GM12878 (cell line): ENCODE results near the gene GJB4. TPM values are rescaled to one million over a fixed set of nuclear protein-coding genes. Genes with fewer than 3 reads are reported as not detected.

ENCODE experiments used
- ATAC-seq: fragments of 200-7000 bp; cut with Tn5 transposase; 3 replicates; pipeline ENCODE4 v1.9.1; 2020; ENCODE audit warnings: mild to moderate bottlenecking, moderate library complexity
- BruUV-seq: library from RNA; stranded (reverse); fragments of 400-500 nt; replicated peaks from 2 replicates; lab custom pipeline; 2021; lab: Mats Ljungman, UMichigan
- CTCF ChIA-PET: fragments of 300-600 bp; sonication (Branson Sonifier 250); formaldehyde crosslinking; extraction: SDS; loops from one replicate; lab custom pipeline; 2021; ENCODE audit warnings: inconsistent platforms; lab: Yijun Ruan, JAX
- POLR2A ChIA-PET: fragments of 350-600 bp; formaldehyde crosslinking; extraction: SDS; loops from one replicate; lab custom pipeline; 2021; ENCODE audit warnings: inconsistent platforms; lab: Charles Lee
- RAD21 ChIA-PET: fragments of 300-600 bp; sonication (Branson Sonifier 250); formaldehyde crosslinking; loops from one replicate; lab custom pipeline; 2023; ENCODE audit warnings: antibody characterized with exemption; ENCODE audit not compliant: unreplicated experiment; lab: Charles Lee
- SMC1A ChIA-PET: fragments of 300-600 bp; sonication (Branson Sonifier 250); formaldehyde crosslinking; loops from one replicate; lab custom pipeline; 2023; ENCODE audit not compliant: unreplicated experiment, uncharacterized antibody; lab: Charles Lee
- DNase-seq: peaks from one replicate; pipeline ENCODE4 v3.0.0-alpha.2; 2011; ENCODE audit warnings: low read depth, low spot score
- FAIRE-seq: peaks from 3 replicates; lab custom pipeline; 2011; peaks lifted over from hg19 to GRCh38; lab: Jason Lieb, UNC
- H2AFZ ChIP-seq: 2 replicates; pipeline ENCODE4 v1.6.0; 2011; ENCODE audit warnings: low read depth, low read length, control low read depth; ENCODE audit not compliant: control insufficient read depth
- H3K27ac ChIP-seq: 2 replicates; pipeline ENCODE4 v1.5.1; 2011; ENCODE audit warnings: control low read depth; ENCODE audit not compliant: control insufficient read depth, insufficient read depth
- H3K27me3 ChIP-seq, 2 experiments: replicated peaks in 1 of 2; 2 replicates each; pipeline versions ENCODE4 v1.6.0 to v1.6.1; 2011; ENCODE audit warnings: low read length in 1 of 2; ENCODE audit not compliant: control insufficient read depth in 2 of 2, insufficient read depth in 2 of 2
- H3K36me3 ChIP-seq, 2 experiments: 2 replicates each; pipeline ENCODE4 v1.5.1; 2011; ENCODE audit warnings: low read length in 1 of 2; ENCODE audit not compliant: control insufficient read depth in 2 of 2, insufficient read depth in 2 of 2
- H3K4me1 ChIP-seq: 2 replicates; pipeline ENCODE4 v1.6.1; 2011; ENCODE audit warnings: mild to moderate bottlenecking, low read length, moderate library complexity, mixed read lengths; ENCODE audit not compliant: control insufficient read depth, insufficient read depth
- H3K4me2 ChIP-seq: 2 replicates; pipeline ENCODE4 v1.6.0; 2011; ENCODE audit warnings: control low read depth; ENCODE audit not compliant: control insufficient read depth, insufficient read depth
- H3K4me3 ChIP-seq: fragments of 200-600 bp; sonication (generic); 2 replicates; pipeline ENCODE4 v1.5.1; 2016
- H3K79me2 ChIP-seq: 2 replicates; pipeline ENCODE4 v1.6.0; 2011; ENCODE audit warnings: low read length; ENCODE audit not compliant: control insufficient read depth, insufficient read depth
- H3K9ac ChIP-seq: 2 replicates; pipeline ENCODE4 v1.8.0; 2011; ENCODE audit warnings: low read length, control low read depth, mixed read lengths; ENCODE audit not compliant: control insufficient read depth, insufficient read depth
- H3K9me3 ChIP-seq: replicated peaks from 3 replicates; pipeline ENCODE4 v1.5.1; 2011; ENCODE audit warnings: mild to moderate bottlenecking, low read length; ENCODE audit not compliant: control insufficient read depth, insufficient read depth
- H4K20me1 ChIP-seq: 2 replicates; pipeline ENCODE4 v1.6.0; 2011; ENCODE audit not compliant: control insufficient read depth, insufficient read depth
- BMI1 ChIP-seq: fragments of 450-650 bp; IDR thresholded peaks from 2 replicates; pipeline ENCODE4 v1.6.1; 2016; ENCODE audit warnings: mild to moderate bottlenecking, moderate library complexity, borderline replicate concordance
- CBFB ChIP-seq: IDR thresholded peaks from 2 replicates; pipeline ENCODE4 v1.6.1; 2016; ENCODE audit warnings: antibody characterized with exemption, low read depth
- CBX3 ChIP-seq: fragments of 200-600 bp; sonication (generic); IDR thresholded peaks from 2 replicates; pipeline ENCODE4 v1.6.1; 2016; ENCODE audit warnings: low read depth, borderline replicate concordance
- CHD1 ChIP-seq: IDR thresholded peaks from 2 replicates; pipeline ENCODE4 v1.6.1; 2012; ENCODE audit warnings: low read depth, low read length, improper control_type of control experiment
- GABPA ChIP-seq: IDR thresholded peaks from 2 replicates; pipeline ENCODE4 v1.6.1; 2014; ENCODE audit warnings: antibody characterized with exemption, low read depth, mild to moderate bottlenecking, inconsistent platforms
- KDM1A ChIP-seq: fragments of 200-600 bp; sonication (generic); IDR thresholded peaks from 2 replicates; pipeline ENCODE4 v1.6.1; 2016; ENCODE audit warnings: borderline replicate concordance
- NBN ChIP-seq: fragments of 450-650 bp; IDR thresholded peaks from 2 replicates; pipeline ENCODE4 v1.6.1; 2016
- PML ChIP-seq: IDR thresholded peaks from 2 replicates; pipeline ENCODE4 v1.6.1; 2012; ENCODE audit warnings: low read length, inconsistent platforms
- POU2F2 ChIP-seq: IDR thresholded peaks from 3 replicates; pipeline ENCODE4 v1.6.1; 2011; ENCODE audit warnings: low read depth, mild to moderate bottlenecking, low read length, borderline replicate concordance
- SMAD1 ChIP-seq: fragments of 450-650 bp; IDR thresholded peaks from 2 replicates; pipeline ENCODE4 v1.6.1; 2018; ENCODE audit warnings: mild to moderate bottlenecking, low read depth; ENCODE audit not compliant: partially characterized antibody
- TCF3 ChIP-seq: IDR thresholded peaks from 2 replicates; pipeline ENCODE4 v1.6.1; 2012; ENCODE audit warnings: low read depth, mild to moderate bottlenecking, low read length, borderline replicate concordance; ENCODE audit not compliant: insufficient read depth
- YBX1 ChIP-seq: fragments of 450-650 bp; IDR thresholded peaks from 2 replicates; pipeline ENCODE4 v1.6.1; 2016; ENCODE audit warnings: antibody characterized with exemption
- WGBS: methylation state at CpG from one replicate; pipeline ENCODE4 v1.1.6; 2016; ENCODE audit warnings: low lambda C conversion rate; ENCODE audit not compliant: insufficient replicate concordance, insufficient coverage; ENCODE audit errors: missing lambda C conversion rate; 5-methylcytosine and 5-hydroxymethylcytosine counted together
- in situ Hi-C: fragments of 300-500 bp; cut with MboI; formaldehyde crosslinking; loops from 9 replicates; pipeline ENCODE4 v1.14.3; 2018; ENCODE audit warnings: mixed read lengths
- intact Hi-C: fragments of 100-400 bp; cut with micrococcal nuclease; formaldehyde crosslinking; loops from one replicate; pipeline ENCODE4 v1.14.2; 2022; ENCODE audit not compliant: unreplicated experiment
- polyA plus RNA-seq, 11 experiments: library from polyadenylated mRNA; depleted of rRNA in 4 of 11; unstranded in 6 of 11; stranded (reverse) in 5 of 11; fragments of >200 nt; fragmentation: Nextera tagmentation in 4 of 11; fragmentation: Illumina TruSeq in 1 of 11; extraction: Ambion mirVana in 4 of 11; extraction: Trizol in 1 of 11; gene quantifications; 1 replicate in 1 of 11; 2 replicates in 10 of 11; pipeline versions ENCODE4 v1.2.1 to v1.2.3, GENCODE V29; 2011 to 2016; ENCODE audit warnings: inconsistent platforms in 2 of 11, missing spikeins in 2 of 11, low read depth in 1 of 11
- total RNA-seq, 4 experiments: library from RNA; depleted of rRNA in 3 of 4; stranded (reverse); fragments of >200 nt in 3 of 4; fragmentation: Illumina TruSeq in 1 of 4; extraction: Trizol in 1 of 4; gene quantifications; 2 replicates each; pipeline versions ENCODE4 v1.2.1 to v1.2.3, GENCODE V29; 2013 to 2021
- TF ChIP-seq, protein P1 (sequence below): fragments of 450-650 bp; IDR thresholded peaks from 2 replicates; pipeline ENCODE4 v1.6.1; 2016; ENCODE audit warnings: mild to moderate bottlenecking, moderate library complexity, borderline replicate concordance
- TF ChIP-seq, protein P2 (sequence below): IDR thresholded peaks from 2 replicates; pipeline ENCODE4 v1.6.1; 2011; ENCODE audit warnings: low read depth, mild to moderate bottlenecking, low read length, moderate library complexity, borderline replicate concordance; ENCODE audit errors: extremely low read depth
- TF ChIP-seq, protein P3 (sequence below): fragments of 450-650 bp; formaldehyde crosslinking; IDR thresholded peaks from 2 replicates; pipeline ENCODE4 v1.4.0; 2020; ENCODE audit warnings: mild to moderate bottlenecking, moderate library complexity

Gene GJB4
- total and polyA plus RNA-seq, 10 of the 15 experiments (the other 5 are each of a cell fraction or from before 2014, with no cell fraction given), result not detected

DNA sequence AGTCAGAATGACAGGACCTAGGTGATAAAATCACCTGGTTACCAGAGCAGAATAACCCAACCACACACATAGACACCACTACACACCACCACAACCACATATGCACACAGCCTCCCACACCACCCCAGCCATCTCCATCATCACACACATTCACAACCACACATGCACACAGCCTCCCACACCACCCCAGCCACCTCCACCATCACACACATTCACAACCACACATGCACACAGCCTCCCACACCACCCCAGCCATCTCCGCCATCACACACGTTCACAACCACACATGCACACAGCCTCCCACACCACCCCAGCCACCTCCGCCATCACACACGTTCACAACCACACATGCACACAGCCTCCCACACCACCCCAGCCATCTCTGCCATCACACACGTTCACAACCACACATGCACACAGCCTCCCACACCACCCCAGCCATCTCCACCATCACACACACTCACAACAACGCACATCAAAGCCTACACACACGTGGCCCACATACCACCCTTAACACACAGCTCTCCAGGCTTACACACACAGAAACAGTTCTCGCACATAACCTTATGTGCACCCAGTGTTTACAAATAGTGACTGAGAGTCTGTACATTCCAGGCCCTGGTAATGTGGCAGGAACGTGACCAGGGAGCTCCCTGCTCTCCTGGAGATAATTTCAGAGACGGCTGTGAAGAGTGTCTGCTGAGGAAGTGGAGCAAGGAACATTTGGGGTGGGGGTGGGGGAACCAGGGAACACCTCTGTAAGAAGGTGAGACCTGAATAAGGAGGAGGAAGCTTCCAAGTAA, 18.2 kb downstream of the GJB4 start (continued):
- TF ChIP-seq, protein P1, sequence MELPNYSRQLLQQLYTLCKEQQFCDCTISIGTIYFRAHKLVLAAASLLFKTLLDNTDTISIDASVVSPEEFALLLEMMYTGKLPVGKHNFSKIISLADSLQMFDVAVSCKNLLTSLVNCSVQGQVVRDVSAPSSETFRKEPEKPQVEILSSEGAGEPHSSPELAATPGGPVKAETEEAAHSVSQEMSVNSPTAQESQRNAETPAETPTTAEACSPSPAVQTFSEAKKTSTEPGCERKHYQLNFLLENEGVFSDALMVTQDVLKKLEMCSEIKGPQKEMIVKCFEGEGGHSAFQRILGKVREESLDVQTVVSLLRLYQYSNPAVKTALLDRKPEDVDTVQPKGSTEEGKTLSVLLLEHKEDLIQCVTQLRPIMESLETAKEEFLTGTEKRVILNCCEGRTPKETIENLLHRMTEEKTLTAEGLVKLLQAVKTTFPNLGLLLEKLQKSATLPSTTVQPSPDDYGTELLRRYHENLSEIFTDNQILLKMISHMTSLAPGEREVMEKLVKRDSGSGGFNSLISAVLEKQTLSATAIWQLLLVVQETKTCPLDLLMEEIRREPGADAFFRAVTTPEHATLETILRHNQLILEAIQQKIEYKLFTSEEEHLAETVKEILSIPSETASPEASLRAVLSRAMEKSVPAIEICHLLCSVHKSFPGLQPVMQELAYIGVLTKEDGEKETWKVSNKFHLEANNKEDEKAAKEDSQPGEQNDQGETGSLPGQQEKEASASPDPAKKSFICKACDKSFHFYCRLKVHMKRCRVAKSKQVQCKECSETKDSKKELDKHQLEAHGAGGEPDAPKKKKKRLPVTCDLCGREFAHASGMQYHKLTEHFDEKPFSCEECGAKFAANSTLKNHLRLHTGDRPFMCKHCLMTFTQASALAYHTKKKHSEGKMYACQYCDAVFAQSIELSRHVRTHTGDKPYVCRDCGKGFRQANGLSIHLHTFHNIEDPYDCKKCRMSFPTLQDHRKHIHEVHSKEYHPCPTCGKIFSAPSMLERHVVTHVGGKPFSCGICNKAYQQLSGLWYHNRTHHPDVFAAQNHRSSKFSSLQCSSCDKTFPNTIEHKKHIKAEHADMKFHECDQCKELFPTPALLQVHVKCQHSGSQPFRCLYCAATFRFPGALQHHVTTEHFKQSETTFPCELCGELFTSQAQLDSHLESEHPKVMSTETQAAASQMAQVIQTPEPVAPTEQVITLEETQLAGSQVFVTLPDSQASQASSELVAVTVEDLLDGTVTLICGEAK, result no peak
- TF ChIP-seq POU2F2 (no peak), CHD1 (no peak), PML (no peak), KDM1A (no peak)

DNA sequence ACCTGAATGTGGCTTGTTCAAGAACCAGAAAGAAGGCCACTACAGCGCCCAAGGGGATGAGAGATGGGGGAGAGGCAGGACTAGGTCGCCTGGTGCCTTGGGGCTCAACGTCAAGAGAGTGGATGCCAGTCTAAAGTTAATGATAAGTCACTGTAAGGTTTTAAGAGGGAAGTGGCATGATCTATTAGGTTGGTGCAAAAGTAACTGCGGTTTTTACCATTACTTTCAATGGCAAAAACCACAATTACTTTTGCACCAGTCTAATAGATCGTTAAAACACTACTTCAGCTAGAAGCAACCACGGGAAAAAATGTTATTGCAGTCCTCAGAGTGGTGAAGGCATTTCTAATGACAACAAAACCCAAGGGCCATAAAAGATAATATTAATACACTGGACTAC, 18.8 kb downstream of the GJB4 start:
- no peak for DNase-seq
- RAD21 ChIA-PET, result no interaction called here
- SMC1A ChIA-PET, result interaction anchor here (1.1 kb wide), 1 partner anchor 123 kb away, joined by 3 read pairs; no protein-coding TSS in a partner anchor
- Histone ChIP-seq H3K4me3 (no peak overlapping the region), H3K27ac (no peak overlapping the region), H3K4me1 (no peaks in the 10 kb centered on the region), H2AFZ (no peak overlapping the region), H3K9me3 (no peaks in the 10 kb centered on the region), H3K27me3 (peaks cover 2 to 10% of the 10 kb centered on the region in 2 experiments; a peak in 3 of 4 replicates), H3K36me3 (no peaks in the 10 kb centered on the region), H3K4me2 (no peak overlapping the region), H3K9ac (no peak overlapping the region), H4K20me1 (no peaks in the 10 kb centered on the region), H3K79me2 (no peaks in the 10 kb centered on the region)
- 4% methylated on average over 6 of the region's 6 CpGs for WGBS
- FAIRE-seq, result no peak
- no TSS peak for BruUV-seq
- POLR2A ChIA-PET, result no interaction called here
- ATAC-seq, result no peak
- CTCF ChIA-PET, result no interaction called here
- in situ Hi-C loops (no loop called here), intact Hi-C loops (no loop called here)
- no peak for TF ChIP-seq BMI1
- no peak for TF ChIP-seq NBN
- no peak for TF ChIP-seq TCF3
- TF ChIP-seq YBX1, result no peak
- TF ChIP-seq, protein P2, sequence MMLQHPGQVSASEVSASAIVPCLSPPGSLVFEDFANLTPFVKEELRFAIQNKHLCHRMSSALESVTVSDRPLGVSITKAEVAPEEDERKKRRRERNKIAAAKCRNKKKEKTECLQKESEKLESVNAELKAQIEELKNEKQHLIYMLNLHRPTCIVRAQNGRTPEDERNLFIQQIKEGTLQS, result no peak
- TF ChIP-seq GABPA, result no peak
- no peak for TF ChIP-seq CBX3
- no peak for TF ChIP-seq SMAD1
- no peak for TF ChIP-seq POU2F2
- no peak for TF ChIP-seq CBFB
- TF ChIP-seq, protein P3, sequence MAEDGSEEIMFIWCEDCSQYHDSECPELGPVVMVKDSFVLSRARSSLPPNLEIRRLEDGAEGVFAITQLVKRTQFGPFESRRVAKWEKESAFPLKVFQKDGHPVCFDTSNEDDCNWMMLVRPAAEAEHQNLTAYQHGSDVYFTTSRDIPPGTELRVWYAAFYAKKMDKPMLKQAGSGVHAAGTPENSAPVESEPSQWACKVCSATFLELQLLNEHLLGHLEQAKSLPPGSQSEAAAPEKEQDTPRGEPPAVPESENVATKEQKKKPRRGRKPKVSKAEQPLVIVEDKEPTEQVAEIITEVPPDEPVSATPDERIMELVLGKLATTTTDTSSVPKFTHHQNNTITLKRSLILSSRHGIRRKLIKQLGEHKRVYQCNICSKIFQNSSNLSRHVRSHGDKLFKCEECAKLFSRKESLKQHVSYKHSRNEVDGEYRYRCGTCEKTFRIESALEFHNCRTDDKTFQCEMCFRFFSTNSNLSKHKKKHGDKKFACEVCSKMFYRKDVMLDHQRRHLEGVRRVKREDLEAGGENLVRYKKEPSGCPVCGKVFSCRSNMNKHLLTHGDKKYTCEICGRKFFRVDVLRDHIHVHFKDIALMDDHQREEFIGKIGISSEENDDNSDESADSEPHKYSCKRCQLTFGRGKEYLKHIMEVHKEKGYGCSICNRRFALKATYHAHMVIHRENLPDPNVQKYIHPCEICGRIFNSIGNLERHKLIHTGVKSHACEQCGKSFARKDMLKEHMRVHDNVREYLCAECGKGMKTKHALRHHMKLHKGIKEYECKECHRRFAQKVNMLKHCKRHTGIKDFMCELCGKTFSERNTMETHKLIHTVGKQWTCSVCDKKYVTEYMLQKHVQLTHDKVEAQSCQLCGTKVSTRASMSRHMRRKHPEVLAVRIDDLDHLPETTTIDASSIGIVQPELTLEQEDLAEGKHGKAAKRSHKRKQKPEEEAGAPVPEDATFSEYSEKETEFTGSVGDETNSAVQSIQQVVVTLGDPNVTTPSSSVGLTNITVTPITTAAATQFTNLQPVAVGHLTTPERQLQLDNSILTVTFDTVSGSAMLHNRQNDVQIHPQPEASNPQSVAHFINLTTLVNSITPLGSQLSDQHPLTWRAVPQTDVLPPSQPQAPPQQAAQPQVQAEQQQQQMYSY (CRISPR knock-in tag), result no peak
